ENCODE data around the gene WASF2. TPM values are rescaled to one million over a fixed set of nuclear protein-coding genes. Genes with fewer than 3 reads are reported as not detected.

The WASF2 gene
- total and polyA plus RNA-seq, 12 donors, result 17.4 to 159 (median 60.9) TPM

- intact Hi-C loops (cut with DNase I), result loop anchor here (5.0 to 10.0 kb wide), 3 partner anchors 36 to 272 kb away; no protein-coding TSS in a partner anchor
- H3K27ac ChIP-seq, result peak overlapping the region in 2 of 5 donors; percentile 57 to 76
Observed at GRCh38 chr1:27392778-27393635, 97.0 kb downstream of the WASF2 start.

GRCh38 chr1:27392096-27392777, 97.7 kb downstream of the WASF2 start, which contains the start of gene GPR3:
TSS of gene GPR3 (plus strand) at chr1:27392622. CDS start at chr1:27393799, 1,177 bp downstream.
- H3K4me3 ChIP-seq, result peak within 1 kb of the TSS in 1 of 4 donors; percentile 60
- 1 to 14% (median 4%) methylated on average over 8 to 69 of the region's 69 CpGs for WGBS, 4 donors
- H3K9me3 ChIP-seq (replicated peaks in 1 of 3), result no peaks in the 10 kb centered on the region
- TF ChIP-seq, protein P1, sequence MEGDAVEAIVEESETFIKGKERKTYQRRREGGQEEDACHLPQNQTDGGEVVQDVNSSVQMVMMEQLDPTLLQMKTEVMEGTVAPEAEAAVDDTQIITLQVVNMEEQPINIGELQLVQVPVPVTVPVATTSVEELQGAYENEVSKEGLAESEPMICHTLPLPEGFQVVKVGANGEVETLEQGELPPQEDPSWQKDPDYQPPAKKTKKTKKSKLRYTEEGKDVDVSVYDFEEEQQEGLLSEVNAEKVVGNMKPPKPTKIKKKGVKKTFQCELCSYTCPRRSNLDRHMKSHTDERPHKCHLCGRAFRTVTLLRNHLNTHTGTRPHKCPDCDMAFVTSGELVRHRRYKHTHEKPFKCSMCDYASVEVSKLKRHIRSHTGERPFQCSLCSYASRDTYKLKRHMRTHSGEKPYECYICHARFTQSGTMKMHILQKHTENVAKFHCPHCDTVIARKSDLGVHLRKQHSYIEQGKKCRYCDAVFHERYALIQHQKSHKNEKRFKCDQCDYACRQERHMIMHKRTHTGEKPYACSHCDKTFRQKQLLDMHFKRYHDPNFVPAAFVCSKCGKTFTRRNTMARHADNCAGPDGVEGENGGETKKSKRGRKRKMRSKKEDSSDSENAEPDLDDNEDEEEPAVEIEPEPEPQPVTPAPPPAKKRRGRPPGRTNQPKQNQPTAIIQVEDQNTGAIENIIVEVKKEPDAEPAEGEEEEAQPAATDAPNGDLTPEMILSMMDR (IDR thresholded peaks at IDR 0.05), result peak in 4 of 6 experiments; percentile 24 to 39 (median 36)
- TF ChIP-seq POLR2A (IDR thresholded peaks at IDR 0.05), result peak in 1 of 2 donors; percentile 31
- peak; percentile 87 to 96 (median 93) for DNase-seq
- H3K36me3 ChIP-seq (replicated peaks in 1 of 2), result no peaks in the 10 kb centered on the region
- intact Hi-C loops (cut with DNase I), result loop anchor here (5.0 to 10.0 kb wide), 3 partner anchors 35 to 273 kb away; no protein-coding TSS in a partner anchor
- H3K27me3 ChIP-seq, result no peaks in the 10 kb centered on the region
- peak within 1 kb of the TSS in 3 of 5 donors; percentile 14 to 76 (median 57) for H3K27ac ChIP-seq
- peaks cover 11 to 16% of the 10 kb centered on the region in 2 donors for H3K4me1 ChIP-seq (replicated peaks in 1 of 2)

More at GRCh38 chr1:27392778-27393635, 97.0 kb downstream of the WASF2 start:
- no peaks in the 10 kb centered on the region for H3K27me3 ChIP-seq
- H3K9me3 ChIP-seq (replicated peaks in 1 of 3), result no peaks in the 10 kb centered on the region
- H3K4me1 ChIP-seq (replicated peaks in 1 of 2), result peaks cover 11 to 16% of the 10 kb centered on the region in 2 donors
- DNase-seq, result no peak
- 35 to 43% (median 40%) methylated on average over 8 to 30 of the region's 30 CpGs for WGBS, 4 donors
- peak overlapping the region in 1 of 4 donors; percentile 60 for H3K4me3 ChIP-seq
- no peaks in the 10 kb centered on the region for H3K36me3 ChIP-seq (replicated peaks in 1 of 2)
- TF ChIP-seq, protein P1 (IDR thresholded peaks at IDR 0.05), result peak in 3 of 6 experiments; percentile 7 to 22 (median 7)
- TF ChIP-seq POLR2A (IDR thresholded peaks at IDR 0.05), result no peak

- intact Hi-C loops (cut with DNase I), result loop anchor here (5.0 to 10.0 kb wide), 3 partner anchors 34 to 273 kb away; no protein-coding TSS in a partner anchor
- no peaks in the 10 kb centered on the region for H3K9me3 ChIP-seq (replicated peaks in 1 of 3)
- peak overlapping the region in 3 of 5 donors; percentile 14 to 63 (median 40) for H3K27ac ChIP-seq
- H3K36me3 ChIP-seq (replicated peaks in 1 of 2), result no peaks in the 10 kb centered on the region
- TF ChIP-seq POLR2A (IDR thresholded peaks at IDR 0.05), result no peak
- TF ChIP-seq, protein P1 (IDR thresholded peaks at IDR 0.05), result no peak
- peaks cover 11 to 16% of the 10 kb centered on the region in 2 donors for H3K4me1 ChIP-seq (replicated peaks in 1 of 2)
- H3K4me3 ChIP-seq, result peak overlapping the region in 1 of 4 donors; percentile 60
- WGBS, 4 donors, result 8 to 16% (median 11%) methylated on average over 7 to 13 of the region's 13 CpGs
- no peaks in the 10 kb centered on the region for H3K27me3 ChIP-seq
- DNase-seq, result peak in 5 of 7 donors; percentile 59 to 88 (median 63)
Observed at GRCh38 chr1:27391511-27392095, 98.4 kb downstream of the WASF2 start.
